MM.1S (cell line): ENCODE data around the gene CCL27.

Experiments used
- DNase-seq: peaks from one replicate; pipeline ENCODE4 v3.0.0-alpha.2; 2015
- H2AFZ ChIP-seq: fragments of 300-600 bp; sonication (generic); 2 replicates; pipeline ENCODE4 v1.6.0; 2016; ENCODE audit warnings: antibody characterized with exemption, low read length
- H3F3A ChIP-seq: fragments of 300-600 bp; sonication (generic); 2 replicates; pipeline ENCODE4 v1.6.1; 2016; ENCODE audit warnings: mild to moderate bottlenecking, antibody characterized with exemption, low read length, moderate library complexity, mixed read lengths; ENCODE audit not compliant: insufficient read depth
- H3K27ac ChIP-seq: fragments of 300-600 bp; sonication (generic); 2 replicates; pipeline ENCODE4 v1.5.1; 2016; ENCODE audit warnings: mild to moderate bottlenecking, low read length
- H3K27me3 ChIP-seq: fragments of 300-600 bp; sonication (generic); replicated peaks from 2 replicates; pipeline ENCODE4 v1.6.0; 2016; ENCODE audit warnings: low read length; ENCODE audit not compliant: insufficient read depth
- H3K36me3 ChIP-seq: fragments of 300-600 bp; sonication (generic); replicated peaks from 2 replicates; pipeline ENCODE4 v1.6.1; 2016; ENCODE audit warnings: mild to moderate bottlenecking, low read length, mixed read lengths; ENCODE audit not compliant: insufficient read depth
- H3K4me1 ChIP-seq: fragments of 300-600 bp; sonication (generic); 2 replicates; pipeline ENCODE4 v1.6.1; 2016; ENCODE audit warnings: low read length, mixed read lengths
- H3K4me2 ChIP-seq: fragments of 300-600 bp; sonication (generic); 2 replicates; pipeline ENCODE4 v1.6.0; 2016; ENCODE audit warnings: low read depth, low read length
- H3K4me3 ChIP-seq: fragments of 300-600 bp; sonication (generic); 2 replicates; pipeline ENCODE4 v1.5.1; 2016; ENCODE audit warnings: low read length, mixed read lengths
- H3K79me2 ChIP-seq: fragments of 300-600 bp; sonication (generic); 2 replicates; pipeline ENCODE4 v1.6.1; 2016; ENCODE audit warnings: mixed run types, low read length, mixed read lengths
- H3K9ac ChIP-seq: fragments of 300-600 bp; sonication (generic); 2 replicates; pipeline ENCODE4 v1.6.1; 2016; ENCODE audit warnings: low read length, mixed read lengths
- H3K9me2 ChIP-seq: fragments of 300-600 bp; sonication (generic); replicated peaks from 2 replicates; pipeline ENCODE4 v1.6.1; 2016; ENCODE audit warnings: mild to moderate bottlenecking, low read length, mixed read lengths; ENCODE audit not compliant: insufficient read depth
- H3K9me3 ChIP-seq: fragments of 300-600 bp; sonication (generic); replicated peaks from 2 replicates; pipeline ENCODE4 v1.6.1; 2016; ENCODE audit warnings: mild to moderate bottlenecking, low read length, mixed read lengths; ENCODE audit not compliant: insufficient read depth
- H4K20me1 ChIP-seq: fragments of 300-600 bp; sonication (generic); 2 replicates; pipeline ENCODE4 v1.6.1; 2016; ENCODE audit warnings: mild to moderate bottlenecking, low read length, moderate library complexity, mixed read lengths; ENCODE audit not compliant: insufficient read depth
- CTCF ChIP-seq: fragments of 300-600 bp; sonication (generic); IDR thresholded peaks from 2 replicates; pipeline ENCODE4 v1.5.1; 2016; ENCODE audit warnings: antibody characterized with exemption, low read length, mixed read lengths
- EZH2 ChIP-seq: fragments of 300-600 bp; sonication (generic); optimal IDR thresholded peaks from 2 replicates; pipeline ENCODE3; 2017; ENCODE audit warnings: low read depth, mild to moderate bottlenecking, antibody characterized with exemption, low read length, mixed read lengths
- EZH2phosphoT487 ChIP-seq: fragments of 300-600 bp; sonication (generic); IDR thresholded peaks from 2 replicates; pipeline ENCODE4 v1.6.1; 2018; ENCODE audit warnings: antibody characterized with exemption, low read length

The CCL27 gene

GRCh38 chr9:34664281-34665066, 2.0 kb upstream of the CCL27 start:
- Histone ChIP-seq H2AFZ (peak overlapping the region; percentile 94), H3K9me2 (no peaks in the 10 kb centered on the region), H3K36me3 (no peaks in the 10 kb centered on the region), H3K9ac (peak overlapping the region; percentile 61; the same call in 1 of the 2 replicates), H3K27ac (peak overlapping the region; percentile 50; the same call in 1 of the 2 replicates), H3K9me3 (no peaks in the 10 kb centered on the region), H3K4me1 (peaks cover 9% of the 10 kb centered on the region; the same call in 1 of the 2 replicates), H3K4me2 (peak overlapping the region; percentile 98), H3F3A (peaks cover 17% of the 10 kb centered on the region), H3K4me3 (peak overlapping the region; percentile 67), H3K27me3 (no peaks in the 10 kb centered on the region), H3K79me2 (no peaks in the 10 kb centered on the region), H4K20me1 (no peaks in the 10 kb centered on the region)
- TF ChIP-seq EZH2: no peak
- TF ChIP-seq CTCF: peak; percentile 100
- TF ChIP-seq EZH2phosphoT487: no peak
- DNase-seq: peak; percentile 84

GRCh38 chr9:34663303-34663605, 797 bp upstream of the CCL27 start:
- Histone ChIP-seq H3K4me3 (no peak overlapping the region), H3K4me1 (peaks cover 9% of the 10 kb centered on the region; the same call in 1 of the 2 replicates), H3K27me3 (no peaks in the 10 kb centered on the region), H3F3A (peaks cover 17% of the 10 kb centered on the region), H3K27ac (no peak overlapping the region), H3K9me2 (no peaks in the 10 kb centered on the region), H2AFZ (no peak overlapping the region), H3K9me3 (no peaks in the 10 kb centered on the region), H3K36me3 (no peaks in the 10 kb centered on the region), H4K20me1 (no peaks in the 10 kb centered on the region), H3K4me2 (no peak overlapping the region), H3K79me2 (no peaks in the 10 kb centered on the region), H3K9ac (no peak overlapping the region)
- TF ChIP-seq EZH2: no peak
- no peak for TF ChIP-seq CTCF
- no peak for TF ChIP-seq EZH2phosphoT487
- DNase-seq: no peak

GRCh38 chr9:34659592-34660253, 2.7 kb downstream of the CCL27 start:
- DNase-seq: peak; percentile 7
- Histone ChIP-seq H2AFZ (no peak overlapping the region), H3K9me2 (no peaks in the 10 kb centered on the region), H3K27me3 (no peaks in the 10 kb centered on the region), H3K79me2 (no peaks in the 10 kb centered on the region), H3K9ac (no peak overlapping the region), H3K4me2 (no peak overlapping the region), H4K20me1 (no peaks in the 10 kb centered on the region), H3F3A (peaks cover 4% of the 10 kb centered on the region), H3K9me3 (no peaks in the 10 kb centered on the region), H3K36me3 (no peaks in the 10 kb centered on the region), H3K4me3 (no peak overlapping the region), H3K4me1 (peaks cover 4% of the 10 kb centered on the region; the same call in 1 of the 2 replicates), H3K27ac (no peak overlapping the region)
- TF ChIP-seq EZH2phosphoT487 (no peak), CTCF (no peak), EZH2 (no peak)
